Stimulated activated CD8-positive, alpha-beta memory T cell treated with anti-CD3 and anti-CD28 coated beads, Interleukin-15, amount 100 ng/mL, for 1 hour (primary cell): Measurements from ENCODE around the gene PIGM.

Experiments used
- DNase-seq: peaks from one replicate; pipeline ENCODE4 v3.0.0-alpha.2; 2020; ENCODE audit warnings: low read depth

The PIGM gene

GRCh38 chr1:160031365-160032164, at the start of gene PIGM:
Gene PIGM, minus strand, starts transcription at chr1:160031990. Its CDS starts 251 bp downstream, at chr1:160031739.
- DNase-seq, result peak; percentile 87

- no peak for DNase-seq
These were observed 49.6 kb upstream of the PIGM start, which contains the start of gene KCNJ9 for GRCh38 chr1:160081261-160081936. Gene KCNJ9, plus strand, starts transcription at chr1:160081538. Its CDS starts 2,493 bp downstream, at chr1:160084031.

GRCh38 chr1:160080381-160081100, 48.8 kb upstream of the PIGM start:
- no peak for DNase-seq

GRCh38 chr1:160079448-160079847, 47.7 kb upstream of the PIGM start:
- DNase-seq, result no peak

GRCh38 chr1:160078512-160079195, 46.9 kb upstream of the PIGM start:
- DNase-seq, result peak; percentile 36

GRCh38 chr1:160077486-160077885, 45.7 kb upstream of the PIGM start:
- DNase-seq, result no peak

- DNase-seq, result no peak
These were observed 44.5 kb upstream of the PIGM start for GRCh38 chr1:160076295-160076694.

GRCh38 chr1:160075836-160076235, 44.0 kb upstream of the PIGM start:
- DNase-seq, result no peak

GRCh38 chr1:160074865-160075264, 43.1 kb upstream of the PIGM start:
- no peak for DNase-seq

- no peak for DNase-seq
These were observed 39.5 kb upstream of the PIGM start for GRCh38 chr1:160071289-160071688.

GRCh38 chr1:160070243-160071163, 38.7 kb upstream of the PIGM start:
- peak; percentile 53 for DNase-seq

- DNase-seq, result no peak
These were observed 37.9 kb upstream of the PIGM start, which contains the start of gene KCNJ10 for GRCh38 chr1:160069460-160070231. Gene KCNJ10, minus strand, starts transcription at chr1:160070160. Its CDS starts 27,628 bp downstream, at chr1:160042532.

- DNase-seq, result no peak
These were observed 36.4 kb upstream of the PIGM start for GRCh38 chr1:160068225-160068624.

GRCh38 chr1:160066829-160067745, 35.3 kb upstream of the PIGM start:
- DNase-seq, result no peak

GRCh38 chr1:160064746-160065145, 33.0 kb upstream of the PIGM start:
- no peak for DNase-seq

- no peak for DNase-seq
These were observed 32.4 kb upstream of the PIGM start for GRCh38 chr1:160064164-160064563.

GRCh38 chr1:160063176-160063575, 31.4 kb upstream of the PIGM start:
- no peak for DNase-seq

- no peak for DNase-seq
These were observed 30.4 kb upstream of the PIGM start for GRCh38 chr1:160062230-160062532.
